OCI-LY7 (cell line): ENCODE measurements around the gene PHLDB1.

ENCODE experiments used
- CTCF ChIP-seq: fragments of 200-600 bp; sonication (generic); conservative IDR thresholded peaks from 2 replicates; pipeline ENCODE4 v1.5.1; 2014; ENCODE audit warnings: mild to moderate bottlenecking, antibody characterized with exemption, low read length, moderate library complexity, mixed read lengths
- EZH2phosphoT487 ChIP-seq: fragments of 200-600 bp; sonication (generic); IDR thresholded peaks from 2 replicates; pipeline ENCODE4 v1.6.1; 2018; ENCODE audit warnings: low read depth, borderline replicate concordance, mild to moderate bottlenecking, mixed run types, antibody characterized with exemption, low read length, moderate library complexity, mixed read lengths

- TF ChIP-seq CTCF: no peak
- TF ChIP-seq EZH2phosphoT487: no peak
Measured at GRCh38 chr11:118565051-118565450, 42.4 kb upstream of the PHLDB1 start.
